GM23338 (cell line): ENCODE measurements around the gene FREM3. TPM values are rescaled to one million over a fixed set of nuclear protein-coding genes. Genes with fewer than 3 reads are reported as not detected.

Source experiments
- ATAC-seq: fragments of 200-7000 bp; cut with Tn5 transposase; 3 replicates; pipeline ENCODE4 v1.9.1; 2020
- DNase-seq: peaks from one replicate; pipeline ENCODE4 v3.0.0-alpha.2; 2015; ENCODE audit warnings: low spot score
- H2AFZ ChIP-seq: fragments of 200-600 bp; sonication (generic); 2 replicates; pipeline ENCODE4 v1.8.0; 2016; ENCODE audit warnings: antibody characterized with exemption, mild to moderate bottlenecking, moderate library complexity
- H3F3A ChIP-seq: fragments of 200-600 bp; sonication (generic); replicated peaks from 2 replicates; pipeline ENCODE4 v1.8.0; 2017; ENCODE audit warnings: antibody characterized with exemption, mixed run types, low read depth
- H3K27ac ChIP-seq: fragments of 200-600 bp; sonication (generic); 2 replicates; pipeline ENCODE4 v1.6.1; 2016; ENCODE audit warnings: low read depth
- H3K27me3 ChIP-seq: fragments of 200-600 bp; sonication (generic); 2 replicates; pipeline ENCODE4 v1.8.0; 2016; ENCODE audit warnings: mild to moderate bottlenecking, mixed run types, moderate library complexity; ENCODE audit not compliant: insufficient read depth
- H3K36me3 ChIP-seq: fragments of 200-600 bp; sonication (generic); 2 replicates; pipeline ENCODE4 v1.8.0; 2016; ENCODE audit warnings: mild to moderate bottlenecking; ENCODE audit not compliant: insufficient read depth
- H3K4me1 ChIP-seq: fragments of 200-600 bp; sonication (generic); 2 replicates; pipeline ENCODE4 v1.8.0; 2016; ENCODE audit warnings: mild to moderate bottlenecking, moderate library complexity; ENCODE audit not compliant: insufficient read depth
- H3K4me2 ChIP-seq: fragments of 200-600 bp; sonication (generic); 2 replicates; pipeline ENCODE4 v1.7.1; 2017; ENCODE audit warnings: mixed run types
- H3K4me3 ChIP-seq: fragments of 200-600 bp; sonication (generic); 2 replicates; pipeline ENCODE4 v1.6.1; 2016; ENCODE audit warnings: mixed run types
- H3K79me2 ChIP-seq: fragments of 200-600 bp; sonication (generic); replicated peaks from 2 replicates; pipeline ENCODE4 v1.8.0; 2017; ENCODE audit warnings: mild to moderate bottlenecking; ENCODE audit not compliant: insufficient read depth
- H3K9me2 ChIP-seq: fragments of 200-600 bp; sonication (generic); 2 replicates; pipeline ENCODE4 v1.8.0; 2017; ENCODE audit not compliant: insufficient read depth
- H4K20me1 ChIP-seq: fragments of 200-600 bp; sonication (generic); replicated peaks from 2 replicates; pipeline ENCODE4 v1.8.0; 2017; ENCODE audit warnings: mild to moderate bottlenecking; ENCODE audit not compliant: insufficient read depth
- H3K27ac Mint-ChIP-seq: 2 replicates; pipeline ENCODE4 v1.8.0; 2020; ENCODE audit warnings: inconsistent platforms, mild to moderate bottlenecking, moderate library complexity, mixed read lengths
- H3K27me3 Mint-ChIP-seq: 3 replicates; pipeline ENCODE4 v1.8.0; 2022; ENCODE audit warnings: low read depth, mild to moderate bottlenecking, moderate library complexity, mixed read lengths, inconsistent platforms; ENCODE audit not compliant: insufficient read depth, poor library complexity
- H3K36me3 Mint-ChIP-seq: 3 replicates; pipeline ENCODE4 v1.8.0; 2021; ENCODE audit warnings: low read depth, mild to moderate bottlenecking, inconsistent platforms, moderate library complexity, mixed read lengths
- H3K4me1 Mint-ChIP-seq: 3 replicates; pipeline ENCODE4 v1.8.0; 2020; ENCODE audit warnings: mild to moderate bottlenecking, inconsistent platforms, mixed read lengths
- H3K4me3 Mint-ChIP-seq: 3 replicates; pipeline ENCODE4 v1.8.0; 2021; ENCODE audit warnings: moderate library complexity, mild to moderate bottlenecking, inconsistent platforms, mixed read lengths
- H3K9me3 Mint-ChIP-seq: 3 replicates; pipeline ENCODE4 v1.8.0; 2020; ENCODE audit warnings: moderate library complexity, mild to moderate bottlenecking, inconsistent platforms, mixed read lengths
- CREB1 ChIP-seq: fragments of 250-450 bp; sonication (Bioruptor Pico); IDR thresholded peaks from 2 replicates; pipeline ENCODE4 v1.5.0; 2020; ENCODE audit warnings: low read depth, mild to moderate bottlenecking, moderate library complexity
- CTCF ChIP-seq, 2 experiments: fragments of 200-600 bp in 1 of 2; sonication (generic) in 1 of 2; conservative IDR thresholded peaks; 2 replicates each; pipeline versions ENCODE4 v1.5.1 to v1.6.1; 2016 to 2017; ENCODE audit warnings: antibody characterized with exemption in 2 of 2, low read depth in 2 of 2, mild to moderate bottlenecking in 2 of 2, moderate library complexity in 1 of 2
- ETS1 ChIP-seq: IDR thresholded peaks from 2 replicates; pipeline ENCODE4 v1.6.1; 2016; ENCODE audit warnings: antibody characterized with exemption
- EZH2 ChIP-seq: fragments of 200-600 bp; sonication (generic); IDR thresholded peaks from one replicate; pipeline ENCODE4 v1.8.0; 2017; ENCODE audit warnings: antibody characterized with exemption, mild to moderate bottlenecking, low read depth; ENCODE audit not compliant: unreplicated experiment
- EZH2phosphoT487 ChIP-seq: fragments of 200-600 bp; sonication (generic); IDR thresholded peaks from one replicate; pipeline ENCODE4 v1.8.1; 2018; ENCODE audit warnings: antibody characterized with exemption; ENCODE audit not compliant: unreplicated experiment
- JUNB ChIP-seq: IDR thresholded peaks from one replicate; pipeline ENCODE4 v1.6.1; 2016; ENCODE audit warnings: antibody characterized with exemption; ENCODE audit not compliant: unreplicated experiment
- NANOG ChIP-seq: IDR thresholded peaks from 2 replicates; pipeline ENCODE4 v1.6.1; 2016; ENCODE audit warnings: antibody characterized with exemption, borderline replicate concordance
- POLR2AphosphoS5 ChIP-seq: IDR thresholded peaks from 2 replicates; pipeline ENCODE4 v1.6.1; 2016; ENCODE audit warnings: antibody characterized with exemption, low read depth
- REST ChIP-seq: IDR thresholded peaks from one replicate; pipeline ENCODE4 v1.6.1; 2018; ENCODE audit warnings: antibody characterized with exemption; ENCODE audit not compliant: unreplicated experiment
- STAT1 ChIP-seq: IDR thresholded peaks from one replicate; pipeline ENCODE4 v1.6.1; 2016; ENCODE audit warnings: antibody characterized with exemption; ENCODE audit not compliant: unreplicated experiment
- ZNF114 ChIP-seq: fragments of 250-450 bp; sonication (Bioruptor Pico); IDR thresholded peaks from 2 replicates; pipeline ENCODE4 v1.5.0; 2020; ENCODE audit warnings: mild to moderate bottlenecking, moderate library complexity
- ZNF331 ChIP-seq: fragments of 250-450 bp; sonication (Bioruptor Pico); IDR thresholded peaks from 2 replicates; pipeline ENCODE4 v1.5.0; 2020; ENCODE audit warnings: low read depth, mild to moderate bottlenecking, moderate library complexity
- polyA plus RNA-seq: library from polyadenylated mRNA; unstranded; fragments of >200 nt; fragmentation: Nextera tagmentation; extraction: Ambion mirVana; gene quantifications from 2 replicates; pipeline ENCODE4 v1.2.1, GENCODE V29; 2016
- total RNA-seq: library from RNA; depleted of rRNA; stranded (reverse); fragments of >200 nt; shearing (Covaris generic); gene quantifications from 2 replicates; pipeline ENCODE4 v1.2.3, GENCODE V29; 2014

The FREM3 gene
- total and polyA plus RNA-seq, 2 experiments from 2014 or later = 0.03 to 0.07 TPM

- no peak for TF ChIP-seq ETS1
- no peak for TF ChIP-seq POLR2AphosphoS5
- TF ChIP-seq ZNF331 (CRISPR knock-in tag) = no peak
- no peak for TF ChIP-seq EZH2phosphoT487
- no peak for TF ChIP-seq CREB1 (CRISPR knock-in tag)
- TF ChIP-seq EZH2 = no peak
- TF ChIP-seq NANOG = no peak
Measured at GRCh38 chr4:143641361-143641760, 59.1 kb downstream of the FREM3 start (continued).

GRCh38 chr4:143634763-143635162 is 65.7 kb downstream of the FREM3 start:
- Histone ChIP-seq H3K4me2 (no peak overlapping the region), H3K27me3 (no peaks in the 10 kb centered on the region), H3K9me2 (no peaks in the 10 kb centered on the region), H3F3A (no peaks in the 10 kb centered on the region), H2AFZ (no peak overlapping the region), H4K20me1 (no peaks in the 10 kb centered on the region), H3K79me2 (no peaks in the 10 kb centered on the region), H3K27ac (no peak overlapping the region), H3K4me1 (no peaks in the 10 kb centered on the region), H3K4me3 (no peak overlapping the region), H3K36me3 (no peaks in the 10 kb centered on the region)
- H3K27ac Mint-ChIP-seq = no peak overlapping the region
- no peak overlapping the region for H3K4me3 Mint-ChIP-seq
- DNase-seq = no peak
- H3K36me3 Mint-ChIP-seq = no peaks in the 10 kb centered on the region
- ATAC-seq = no peak
- no peaks in the 10 kb centered on the region for H3K4me1 Mint-ChIP-seq
- no peaks in the 10 kb centered on the region for H3K27me3 Mint-ChIP-seq
- H3K9me3 Mint-ChIP-seq = no peaks in the 10 kb centered on the region
- TF ChIP-seq EZH2phosphoT487 (no peak), EZH2 (no peak), REST (no peak), NANOG (no peak), ZNF331 (CRISPR knock-in tag) (no peak), ETS1 (no peak), STAT1 (no peak), JUNB (no peak), POLR2AphosphoS5 (no peak), ZNF114 (CRISPR knock-in tag) (no peak), CTCF (conservative IDR thresholded peaks at IDR 0.05; ENCODE audit: low read depth in 2 of 2) (no peak), CREB1 (CRISPR knock-in tag) (no peak)
